ENCODE results near the gene SRC.

GRCh38 chr20:37357481-37358365 lies 11.8 kb downstream of the SRC start:
- no peak for TF ChIP-seq POLR2A (IDR thresholded peaks at IDR 0.05)
- TF ChIP-seq POLR2AphosphoS5 (IDR thresholded peaks at IDR 0.05): no peak

All from suprapubic skin (tissue), 4 donors.